WI38 (cell line): ENCODE data around the gene TENM4.

Source experiments
- H3K4me3 ChIP-seq: 2 replicates; pipeline ENCODE4 v1.5.1; 2011; ENCODE audit warnings: low read depth, mild to moderate bottlenecking, control low read depth, low read length
- TF ChIP-seq, protein P1 (sequence below): IDR thresholded peaks from 2 replicates; pipeline ENCODE4 v1.5.1; 2012; ENCODE audit warnings: low read depth, mild to moderate bottlenecking, control low read depth, low read length

TENM4 gene

DNA sequence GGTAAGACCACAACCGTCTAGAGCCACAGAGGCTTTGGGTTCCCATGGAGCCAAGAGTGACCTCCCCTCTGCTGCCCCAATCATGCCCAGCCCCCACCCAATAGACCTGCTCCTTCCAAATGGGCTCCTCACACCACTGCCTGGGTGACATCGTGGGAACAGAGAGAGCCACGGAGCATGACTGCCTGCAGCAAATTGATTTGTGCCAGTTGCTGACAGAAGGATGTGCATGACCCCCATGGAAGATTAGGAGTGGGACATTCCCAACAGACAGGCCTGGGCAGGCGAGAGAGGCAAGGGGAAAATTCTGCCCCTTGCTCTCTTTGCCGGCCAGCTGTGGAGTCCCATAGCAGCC, 88.5 kb downstream of the TENM4 start:
- TF ChIP-seq, protein P1, sequence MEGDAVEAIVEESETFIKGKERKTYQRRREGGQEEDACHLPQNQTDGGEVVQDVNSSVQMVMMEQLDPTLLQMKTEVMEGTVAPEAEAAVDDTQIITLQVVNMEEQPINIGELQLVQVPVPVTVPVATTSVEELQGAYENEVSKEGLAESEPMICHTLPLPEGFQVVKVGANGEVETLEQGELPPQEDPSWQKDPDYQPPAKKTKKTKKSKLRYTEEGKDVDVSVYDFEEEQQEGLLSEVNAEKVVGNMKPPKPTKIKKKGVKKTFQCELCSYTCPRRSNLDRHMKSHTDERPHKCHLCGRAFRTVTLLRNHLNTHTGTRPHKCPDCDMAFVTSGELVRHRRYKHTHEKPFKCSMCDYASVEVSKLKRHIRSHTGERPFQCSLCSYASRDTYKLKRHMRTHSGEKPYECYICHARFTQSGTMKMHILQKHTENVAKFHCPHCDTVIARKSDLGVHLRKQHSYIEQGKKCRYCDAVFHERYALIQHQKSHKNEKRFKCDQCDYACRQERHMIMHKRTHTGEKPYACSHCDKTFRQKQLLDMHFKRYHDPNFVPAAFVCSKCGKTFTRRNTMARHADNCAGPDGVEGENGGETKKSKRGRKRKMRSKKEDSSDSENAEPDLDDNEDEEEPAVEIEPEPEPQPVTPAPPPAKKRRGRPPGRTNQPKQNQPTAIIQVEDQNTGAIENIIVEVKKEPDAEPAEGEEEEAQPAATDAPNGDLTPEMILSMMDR, result no peak
- H3K4me3 ChIP-seq, result no peak overlapping the region

DNA sequence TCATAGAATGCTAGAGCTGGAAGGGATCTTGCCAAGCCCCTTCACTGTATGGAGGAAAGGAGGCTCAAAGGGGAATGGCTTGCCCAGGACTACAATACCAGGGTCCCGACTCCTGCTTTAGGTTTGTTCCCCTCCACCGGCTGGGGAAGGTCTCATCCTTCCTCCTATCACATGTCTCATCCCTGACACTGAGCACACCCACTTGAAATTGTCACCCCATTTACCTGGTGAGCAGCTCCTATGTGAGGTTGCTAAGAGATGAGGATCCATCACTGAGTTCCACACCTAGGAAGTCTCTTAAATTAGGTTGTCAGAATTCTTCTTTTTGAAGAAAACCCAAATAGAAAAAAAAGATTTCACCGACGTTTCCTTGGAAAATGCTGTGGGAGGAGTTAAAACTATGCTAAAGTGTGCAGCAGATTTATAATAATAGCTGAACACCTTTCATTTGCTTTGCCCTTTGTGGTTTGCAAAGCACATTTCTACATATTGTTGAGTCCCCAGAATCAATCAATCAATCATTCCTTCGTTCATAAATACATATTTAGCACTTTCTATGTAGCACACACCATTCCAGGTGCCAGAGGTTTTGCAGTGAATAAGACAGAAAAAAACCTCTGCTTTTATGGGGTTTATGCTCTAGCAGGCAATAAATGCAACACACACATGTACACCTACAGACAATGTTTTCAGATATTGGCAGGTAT, 91.7 kb downstream of the TENM4 start:
- TF ChIP-seq, protein P1, result no peak
- no peak overlapping the region for H3K4me3 ChIP-seq

DNA sequence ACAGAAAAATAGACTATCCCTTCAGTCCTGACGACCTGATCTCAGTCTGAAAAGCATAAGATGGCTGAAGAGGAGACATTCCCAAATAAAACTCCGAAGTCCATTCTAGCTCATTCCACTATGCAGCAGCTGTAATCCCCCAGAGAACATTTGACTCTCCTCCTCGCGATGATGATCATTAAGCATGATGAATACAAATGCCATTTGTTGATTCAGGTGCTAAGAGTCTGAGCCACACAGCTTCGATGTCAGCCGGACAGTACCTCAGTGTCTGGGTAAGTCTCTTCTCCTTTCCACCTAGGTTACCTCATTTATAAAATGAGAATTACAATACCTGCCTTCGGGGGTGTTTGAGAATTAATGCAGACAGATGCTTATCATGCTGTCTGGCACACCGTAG, 94.8 kb downstream of the TENM4 start:
- TF ChIP-seq, protein P1, result no peak
- H3K4me3 ChIP-seq, result no peak overlapping the region

DNA sequence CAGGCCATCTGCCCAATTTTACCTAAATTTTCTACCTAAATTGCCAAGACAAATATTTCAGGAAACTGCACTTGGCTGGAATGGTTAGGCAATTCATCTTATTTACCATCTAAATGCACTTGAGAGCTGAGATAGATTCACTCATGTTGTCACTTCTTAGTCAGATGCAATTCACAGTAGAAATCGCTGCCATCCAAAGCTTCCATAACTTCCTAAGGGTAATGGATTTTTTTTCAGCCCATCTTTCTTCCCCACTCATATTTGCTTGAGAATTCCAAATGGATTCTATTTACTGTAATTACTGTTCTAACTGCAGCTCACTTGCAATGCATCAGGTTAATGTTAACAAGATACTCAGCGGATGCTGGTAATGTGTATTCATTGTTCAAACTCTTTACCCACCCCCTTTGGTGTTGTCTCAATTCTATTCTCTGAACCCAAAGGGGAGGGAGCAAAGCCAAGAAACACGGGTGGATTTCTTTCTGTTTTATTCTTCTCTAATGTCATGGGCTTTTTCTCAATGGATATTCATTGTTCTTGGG, 96.0 kb downstream of the TENM4 start:
- TF ChIP-seq, protein P1, result no peak
- no peak overlapping the region for H3K4me3 ChIP-seq

DNA sequence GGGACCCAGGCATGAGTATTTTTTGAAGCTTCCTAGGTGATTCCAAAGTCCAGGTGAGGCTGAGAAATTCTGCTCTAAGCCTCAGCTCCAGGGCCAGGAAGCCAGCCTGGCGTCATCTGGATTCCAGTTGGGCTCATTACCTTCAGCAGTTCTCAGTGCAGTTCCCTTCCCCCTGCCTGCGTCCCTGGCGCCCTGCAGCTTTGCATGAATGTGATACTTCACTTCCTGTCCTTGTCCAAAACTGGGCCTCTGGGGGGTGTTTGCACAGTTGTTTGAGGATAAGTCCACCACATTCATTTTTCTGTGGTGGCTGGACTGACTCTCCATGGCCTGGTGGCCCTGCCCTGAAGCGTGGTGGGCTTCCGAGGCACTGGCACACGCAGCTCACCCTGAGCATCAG, 98.1 kb downstream of the TENM4 start:
- TF ChIP-seq, protein P1, result no peak
- no peak overlapping the region for H3K4me3 ChIP-seq

DNA sequence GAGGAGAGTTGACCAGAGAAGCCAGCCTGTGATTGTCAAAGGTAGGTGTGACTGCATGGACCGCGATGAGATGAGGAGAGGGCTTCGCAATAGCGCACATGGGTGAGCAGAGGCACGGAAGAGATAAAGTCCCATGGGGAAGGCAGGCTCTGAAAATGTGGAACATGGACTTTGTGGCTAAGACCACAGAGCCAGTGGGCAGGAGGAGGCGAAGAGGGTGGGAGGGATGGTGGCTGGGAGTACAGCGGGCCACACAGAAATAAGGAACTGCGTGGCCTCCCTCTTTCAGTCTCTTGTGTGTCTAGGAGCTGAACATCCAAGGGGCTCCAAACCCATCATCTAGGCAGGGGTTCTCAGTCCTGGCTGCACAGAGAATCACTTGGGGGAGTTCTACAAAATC, 98.6 kb downstream of the TENM4 start:
- TF ChIP-seq, protein P1, result no peak

DNA sequence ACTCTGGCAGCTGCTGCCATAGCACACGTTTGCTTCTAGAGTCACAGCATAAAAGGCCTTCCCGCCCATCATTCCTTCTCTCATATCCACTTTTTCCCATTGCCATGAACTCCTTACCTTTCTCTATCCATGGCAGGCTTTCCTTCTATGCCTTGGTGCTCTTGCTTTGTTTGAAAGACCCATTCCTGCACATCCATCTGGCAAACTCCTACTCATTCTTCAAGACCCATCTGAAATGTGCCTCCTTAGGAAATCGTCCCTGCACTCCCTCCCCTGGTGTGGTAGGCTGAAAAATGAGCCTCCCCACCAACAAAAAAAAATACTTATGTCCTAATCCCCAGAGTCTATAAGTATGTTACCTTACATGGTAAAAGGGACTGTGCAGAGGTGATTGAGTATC, 100.3 kb downstream of the TENM4 start:
- TF ChIP-seq, protein P1, result no peak
- H3K4me3 ChIP-seq, result no peak overlapping the region

More for the DNA sequence above, 98.6 kb downstream of the TENM4 start:
- no peak overlapping the region for H3K4me3 ChIP-seq
